Activated effector memory CD4-positive, alpha-beta T cell treated with anti-CD3 and anti-CD28 coated beads, Interleukin-2, amount 50 U/mL, for 16 hours (primary cell): Measurements from ENCODE around the gene MAP7D2.
A peak's percentile ranks its signal among the peaks of the same experiment; 100 is the strongest.
"Not testable (repeated sequence)": the region's sequence is repeated elsewhere in the genome, so short reads cannot be mapped to it uniquely, and the experiment has no call there.

ENCODE experiments used
- DNase-seq: peaks from one replicate; pipeline ENCODE4 v3.0.0-alpha.2; 2020

The MAP7D2 gene

DNA sequence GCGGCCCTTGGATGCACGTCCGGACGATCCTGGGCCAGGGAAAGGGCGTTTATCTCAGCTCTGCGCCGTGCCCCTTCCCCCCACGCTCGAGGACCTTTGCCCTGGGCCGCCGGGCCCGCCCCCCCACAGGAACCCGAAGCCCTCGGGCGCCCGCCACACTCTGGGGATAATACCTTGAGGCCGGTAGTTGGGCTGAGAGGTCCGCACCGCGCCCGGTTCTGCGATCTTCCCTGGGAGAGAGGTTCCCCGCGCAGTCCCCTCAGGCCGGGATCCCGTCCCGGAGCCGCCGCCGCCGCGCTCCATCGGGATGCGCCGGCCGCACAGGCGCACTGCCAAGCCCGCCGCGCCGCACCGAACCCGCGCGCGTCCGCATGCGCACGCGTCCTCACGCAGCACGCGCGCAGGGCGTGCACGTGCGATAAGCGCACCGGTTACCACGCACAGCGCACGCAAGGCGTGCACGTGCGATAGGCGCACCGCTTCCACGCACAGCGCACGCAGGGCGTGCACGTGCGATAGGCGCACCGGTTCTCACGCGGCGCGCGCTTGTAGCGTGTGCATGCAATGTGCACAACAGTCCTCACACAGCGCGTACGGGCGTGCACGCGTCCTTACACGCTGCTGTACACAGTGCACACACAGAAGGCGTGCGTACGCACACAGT lies at the start of gene MAP7D2:
Gene MAP7D2, minus strand, starts transcription at position 331 of the 664 bp plus-strand sequence. Its CDS starts 28 bp downstream, at position 303.
- DNase-seq: no peak

DNA sequence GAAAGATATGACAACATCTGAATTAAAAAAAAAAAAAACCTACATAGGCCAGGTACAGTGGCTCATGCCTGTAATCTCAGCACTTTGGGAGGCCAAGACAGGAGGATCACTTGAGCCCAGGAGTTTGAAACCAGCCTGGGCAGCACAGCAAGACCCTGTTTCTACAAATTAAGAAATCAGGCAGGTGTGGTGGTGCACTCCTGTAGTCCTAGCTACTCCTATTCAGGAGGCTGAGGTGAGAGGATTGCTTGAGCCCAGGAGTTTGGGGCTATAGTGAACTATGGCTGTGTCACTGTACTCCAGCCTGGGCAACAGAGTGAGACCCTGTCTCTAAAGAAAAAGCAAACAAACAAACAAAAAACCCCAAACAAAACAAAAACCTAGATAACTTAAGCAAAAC lies 45.8 kb upstream of the MAP7D2 start:
- DNase-seq: not testable (repeated sequence)

DNA sequence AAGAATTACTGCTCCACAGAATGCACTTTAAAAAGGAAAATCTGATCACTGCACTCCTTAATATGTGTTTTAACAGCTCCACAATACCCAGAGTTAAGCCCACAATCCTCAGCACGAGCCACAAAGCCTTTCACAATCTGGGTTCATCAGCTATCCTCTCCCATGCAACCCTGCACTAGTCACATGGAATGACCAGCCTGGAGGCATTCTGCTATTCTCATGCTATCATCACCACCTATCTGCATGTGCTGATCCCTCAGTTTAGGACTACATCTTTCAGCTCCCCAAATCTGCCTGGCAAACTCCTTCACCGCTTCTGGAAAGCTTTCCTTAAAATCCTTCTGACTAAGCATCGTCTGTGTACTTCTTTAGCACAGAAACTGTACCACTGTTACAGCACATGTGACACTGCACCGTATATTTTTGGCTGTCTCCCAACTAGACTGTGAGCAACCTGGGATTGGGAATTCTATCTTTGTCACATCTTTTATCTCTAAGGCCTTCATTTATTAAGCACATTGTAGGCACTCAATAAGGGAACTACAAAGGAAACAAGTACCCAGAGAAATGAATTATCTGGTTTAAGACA lies 43.2 kb upstream of the MAP7D2 start:
- DNase-seq: no peak

DNA sequence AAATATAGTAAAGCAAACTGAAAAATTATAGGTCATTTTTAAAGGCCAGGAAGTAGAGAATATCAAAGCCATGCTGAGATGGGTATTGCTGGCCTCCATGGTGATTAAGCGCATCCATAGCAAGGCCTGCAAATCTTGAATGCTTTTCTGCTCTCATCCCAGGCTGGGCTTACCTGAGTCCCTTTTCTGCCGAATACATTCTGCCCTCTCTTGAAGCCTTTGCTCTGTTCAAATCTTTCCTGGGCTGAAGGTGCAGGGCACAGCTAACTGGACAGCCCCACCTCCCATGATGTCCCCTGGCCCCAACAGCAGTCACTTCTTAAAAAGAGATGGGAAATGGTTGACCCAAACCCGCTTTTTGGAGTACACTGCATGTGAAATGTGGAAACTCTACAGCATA lies 35.0 kb upstream of the MAP7D2 start:
- no peak for DNase-seq

DNA sequence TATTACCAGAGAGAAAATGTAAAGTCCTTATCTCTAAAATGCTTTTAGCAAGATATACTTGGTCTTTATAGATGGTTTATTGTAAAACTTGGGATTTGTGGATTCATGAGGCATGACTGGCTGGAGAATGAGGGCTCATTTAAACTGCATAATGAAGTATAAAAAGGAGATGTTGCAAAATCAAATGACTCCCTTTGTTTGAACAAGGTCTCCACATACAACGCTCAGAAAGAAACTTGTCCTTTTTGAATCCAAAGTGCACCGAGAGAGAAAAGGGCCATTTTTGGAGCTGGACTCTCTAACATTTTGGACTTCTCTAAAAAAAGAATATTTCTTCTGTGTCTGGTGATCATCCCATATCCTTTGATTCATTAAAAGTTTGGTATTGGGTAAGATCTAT lies 32.6 kb upstream of the MAP7D2 start:
- no peak for DNase-seq

DNA sequence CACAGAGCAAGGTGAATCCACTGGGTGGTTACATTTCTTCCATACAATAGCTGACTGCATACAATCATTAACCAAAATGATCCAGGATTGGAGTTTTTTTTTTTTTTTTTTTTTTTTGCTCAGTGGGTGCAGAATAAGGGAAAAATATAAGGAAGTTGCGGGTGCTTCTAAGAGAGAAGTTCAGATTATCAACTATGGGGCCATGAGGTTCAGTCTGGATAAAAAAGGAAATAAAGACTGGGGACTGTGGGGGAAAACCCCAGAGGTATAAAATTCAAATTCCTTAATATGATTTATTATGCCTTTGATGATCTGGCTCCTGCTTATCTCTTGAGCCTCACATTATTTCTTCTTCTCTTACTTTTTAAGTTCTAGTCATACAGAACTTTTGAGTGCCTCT lies 30.9 kb upstream of the MAP7D2 start:
- DNase-seq: no peak

DNA sequence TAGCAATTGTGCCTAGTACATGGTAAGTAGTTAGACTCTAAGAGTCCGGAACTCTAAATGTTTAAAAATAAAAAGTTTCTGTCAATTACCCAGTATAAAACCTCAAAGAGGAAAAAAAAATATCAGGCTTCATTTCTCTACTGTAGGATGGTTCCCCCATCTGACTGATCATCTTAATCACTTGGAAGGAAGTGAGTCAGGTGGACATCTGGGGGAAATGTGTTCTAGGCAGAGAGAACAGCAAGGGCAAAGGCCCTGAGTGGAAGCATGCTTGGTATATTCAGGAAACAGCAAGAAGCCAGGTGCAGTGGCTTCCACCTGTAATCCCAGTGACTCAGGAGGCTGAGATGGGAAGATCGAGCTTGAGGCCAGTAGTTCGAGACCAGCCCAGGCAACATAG lies 27.8 kb upstream of the MAP7D2 start:
- no peak for DNase-seq

DNA sequence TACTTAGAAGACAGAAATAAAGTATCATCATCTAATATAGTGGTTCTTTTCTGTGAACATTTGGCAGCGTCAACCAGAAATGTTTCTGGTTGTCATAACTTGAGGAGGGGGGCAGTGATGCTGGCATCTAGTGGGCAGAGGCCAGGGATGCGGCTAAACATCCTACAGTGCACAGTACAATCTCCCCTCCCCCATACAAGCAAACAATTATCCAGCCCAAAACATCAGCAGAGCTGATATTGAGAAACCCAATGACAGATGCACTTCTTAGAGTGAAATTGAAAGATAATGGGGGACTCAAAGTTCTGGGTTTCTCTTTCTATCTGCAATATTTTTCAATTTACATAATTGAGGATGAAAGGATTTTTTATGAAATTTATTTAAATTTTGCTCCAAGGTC lies 26.9 kb upstream of the MAP7D2 start:
- DNase-seq: no peak

DNA sequence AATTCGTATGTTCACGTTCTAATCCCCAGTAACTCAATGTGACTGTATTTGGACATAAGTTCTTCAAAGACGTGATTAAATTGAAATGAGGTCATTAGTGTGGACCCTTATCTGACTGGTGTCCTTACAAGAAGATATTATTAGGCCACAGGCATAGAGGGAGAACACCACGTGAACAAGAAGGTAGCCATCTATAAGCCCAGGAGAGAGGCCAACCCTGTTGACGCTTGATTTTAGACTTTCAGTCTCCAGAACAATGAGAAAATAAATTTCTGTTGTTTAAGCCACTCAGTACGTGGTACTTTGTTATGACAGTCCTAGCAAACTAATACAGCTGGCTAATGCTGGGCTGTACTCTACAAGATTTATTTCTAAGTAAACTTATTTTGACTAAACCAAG lies 26.4 kb upstream of the MAP7D2 start:
- DNase-seq: no peak

DNA sequence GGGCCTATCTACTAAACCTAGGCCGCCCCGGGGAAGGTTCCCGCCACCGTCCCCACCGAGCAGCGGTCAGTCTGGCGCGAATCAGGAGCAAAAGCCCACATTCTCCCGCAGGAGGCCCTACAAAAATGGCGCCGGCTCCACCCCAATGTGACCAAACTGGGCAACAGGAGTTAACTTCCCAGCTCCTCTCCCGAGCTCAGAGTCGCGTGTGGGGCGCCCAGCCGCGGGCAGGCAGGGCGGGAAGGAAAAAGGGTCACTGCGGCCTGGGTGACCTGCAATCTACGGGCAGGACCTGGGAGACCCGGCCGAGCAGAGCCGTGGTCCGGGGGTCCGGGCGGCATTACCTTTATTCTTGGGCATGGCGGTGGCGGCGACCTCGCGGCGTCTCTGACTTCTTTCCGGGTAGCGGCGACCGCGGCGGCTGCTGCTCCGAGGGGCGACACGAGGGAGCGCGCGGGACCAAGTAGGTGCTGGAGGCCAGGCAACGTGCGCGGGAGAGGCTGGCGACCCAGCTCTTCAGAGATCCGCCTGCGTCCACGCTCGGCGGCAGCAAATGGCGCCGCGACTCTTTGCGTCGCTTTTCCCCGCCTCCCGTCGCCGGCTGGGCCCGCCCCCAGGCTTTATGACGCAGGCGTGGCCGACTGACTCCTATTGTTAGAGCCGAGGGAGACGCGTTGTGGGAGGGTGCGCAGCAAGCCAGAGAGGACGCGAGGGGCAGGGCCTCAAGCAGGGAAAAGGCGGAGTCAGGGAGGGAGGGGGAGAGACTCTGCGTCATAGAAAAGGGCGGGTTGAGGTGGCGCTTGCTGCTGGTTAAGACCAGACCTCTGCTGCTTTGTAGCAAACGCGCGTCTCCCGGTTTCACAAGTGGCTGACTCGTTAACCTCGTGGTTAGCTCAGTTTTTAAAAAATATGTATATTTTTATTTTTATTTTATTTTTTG lies 24.8 kb upstream of the MAP7D2 start, which contains the start of gene EIF1AX:
Gene EIF1AX, minus strand, starts transcription at position 558 of the 940 bp plus-strand sequence. Its CDS starts 198 bp downstream, at position 360.
- peak; percentile 97 for DNase-seq

DNA sequence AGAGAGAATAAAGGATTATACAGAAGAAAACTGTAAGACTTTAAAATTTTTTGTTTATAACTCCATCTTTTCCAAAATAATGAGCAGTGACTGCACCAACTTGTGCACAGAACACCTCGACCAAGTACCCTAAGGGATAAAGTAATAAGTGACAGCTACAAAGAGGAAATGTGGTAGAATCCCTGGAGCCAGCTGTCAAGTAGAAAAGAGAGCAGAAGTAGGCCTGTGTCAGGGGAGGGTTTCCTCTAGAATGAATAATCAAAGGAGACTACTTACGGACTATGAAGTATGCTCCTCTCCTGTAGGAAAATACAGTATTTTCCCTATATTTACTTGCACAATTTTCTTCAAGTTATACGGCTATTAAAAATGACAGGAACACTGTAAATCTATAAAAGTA lies 23.7 kb upstream of the MAP7D2 start:
- DNase-seq: no peak

DNA sequence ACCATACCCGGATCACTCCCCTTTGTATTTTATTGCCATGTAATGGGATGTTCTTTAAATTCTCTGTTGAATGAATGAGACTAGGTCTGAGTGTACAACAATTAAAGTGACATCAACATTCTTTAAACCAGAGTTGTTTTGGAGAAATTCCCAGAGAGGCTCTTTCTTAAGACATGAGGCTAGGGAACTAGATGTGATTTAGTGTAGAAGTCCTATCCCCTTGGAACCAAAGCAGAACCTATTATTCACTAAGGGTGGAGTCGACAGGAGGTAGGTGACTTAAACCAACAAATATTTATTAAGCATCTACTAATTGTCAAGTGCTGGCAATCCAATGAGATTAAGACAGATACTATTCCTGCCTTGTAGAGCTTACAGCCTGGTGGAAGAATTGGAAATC lies 23.3 kb upstream of the MAP7D2 start:
- no peak for DNase-seq

DNA sequence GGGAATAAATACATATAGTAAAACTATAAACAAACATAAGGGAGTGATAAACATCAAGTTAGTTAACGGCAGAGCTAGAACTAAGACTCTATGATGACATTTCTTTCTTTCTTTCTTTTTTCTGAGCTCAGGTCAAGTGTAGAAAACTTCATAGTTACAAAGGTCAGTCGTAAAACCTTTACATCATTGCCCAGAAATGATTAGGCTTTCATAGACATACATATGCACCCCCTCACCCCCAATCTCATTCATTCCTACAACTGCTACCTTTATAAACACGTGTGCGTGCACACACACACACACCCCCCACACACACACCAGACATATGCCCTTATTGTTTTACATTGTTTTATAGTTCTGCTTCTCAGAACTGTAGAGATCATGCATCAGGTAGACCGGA lies 19.2 kb upstream of the MAP7D2 start:
- DNase-seq: no peak

DNA sequence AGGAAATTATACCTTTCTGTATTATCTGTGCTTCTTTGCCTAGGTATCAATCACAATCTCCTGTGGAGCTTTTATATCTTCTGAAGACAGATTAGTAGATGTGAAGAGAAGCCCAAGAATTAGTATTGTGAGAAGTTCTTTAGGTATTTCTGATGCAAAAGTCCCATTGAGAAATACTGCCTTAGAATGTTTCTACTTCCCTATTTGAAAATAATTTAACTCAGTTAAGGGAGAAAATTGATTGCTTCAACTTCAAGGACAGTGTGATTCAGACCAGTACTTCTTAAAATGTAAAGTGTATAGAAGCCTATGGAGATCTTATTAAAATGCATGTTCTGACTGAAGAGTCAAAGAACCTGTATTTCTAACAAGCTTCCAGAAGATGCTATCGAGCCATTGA lies 16.0 kb upstream of the MAP7D2 start:
- DNase-seq: no peak

DNA sequence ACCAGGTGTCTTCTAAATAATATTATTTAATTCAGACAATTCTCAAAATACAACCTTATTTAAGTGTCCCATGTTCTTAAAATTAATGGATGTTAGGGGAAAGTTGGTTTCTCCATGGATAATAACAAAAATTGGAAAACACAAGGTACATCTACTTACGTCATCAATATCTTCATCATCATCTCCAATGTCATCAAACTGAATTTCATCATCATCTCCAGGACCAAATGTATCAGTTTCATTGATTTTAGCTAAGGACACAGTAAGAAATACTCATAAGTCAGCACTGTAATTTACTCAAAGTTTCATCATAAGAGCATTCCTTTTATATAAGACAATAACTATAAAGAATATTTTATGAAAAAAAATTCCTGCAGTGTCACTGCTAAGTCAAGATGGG lies 13.7 kb upstream of the MAP7D2 start:
- DNase-seq: no peak

DNA sequence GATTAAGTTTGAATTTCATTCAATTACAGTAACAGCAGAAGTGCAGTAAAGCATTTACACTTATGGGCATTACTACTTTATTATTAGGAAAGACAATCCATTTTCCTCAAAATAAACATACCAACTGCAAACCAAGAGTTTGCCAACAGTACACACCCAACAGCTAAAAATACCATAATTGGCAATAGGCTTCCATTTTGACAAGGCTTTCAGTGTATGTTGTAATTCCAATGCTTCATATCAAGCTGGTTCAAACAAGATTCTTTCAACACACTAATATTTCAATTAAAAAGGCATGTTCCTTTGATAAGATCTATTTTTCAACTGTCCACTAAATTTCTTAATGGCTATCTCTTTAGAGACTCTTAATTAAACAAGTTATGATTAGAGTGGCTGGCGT lies 12.8 kb upstream of the MAP7D2 start:
- no peak for DNase-seq

DNA sequence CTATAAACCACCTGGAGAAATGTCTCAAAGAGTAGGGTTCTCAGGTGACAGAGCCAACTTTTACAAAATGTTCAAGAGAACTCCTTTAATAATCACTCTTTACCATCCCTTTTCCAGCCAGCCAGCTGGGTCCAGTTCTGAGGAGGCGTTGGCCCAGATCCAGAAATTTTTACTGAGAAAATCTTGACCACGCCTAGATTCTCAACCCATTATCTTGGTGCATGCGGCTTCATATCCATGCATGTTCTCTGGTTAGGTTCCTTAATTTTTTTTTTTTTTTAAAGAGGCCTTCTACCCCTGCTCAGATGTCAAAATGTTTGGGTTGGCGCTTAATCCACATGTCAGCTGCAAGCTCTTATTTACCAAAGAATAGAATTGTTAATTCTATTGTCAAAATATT lies 12.0 kb upstream of the MAP7D2 start:
- no peak for DNase-seq

DNA sequence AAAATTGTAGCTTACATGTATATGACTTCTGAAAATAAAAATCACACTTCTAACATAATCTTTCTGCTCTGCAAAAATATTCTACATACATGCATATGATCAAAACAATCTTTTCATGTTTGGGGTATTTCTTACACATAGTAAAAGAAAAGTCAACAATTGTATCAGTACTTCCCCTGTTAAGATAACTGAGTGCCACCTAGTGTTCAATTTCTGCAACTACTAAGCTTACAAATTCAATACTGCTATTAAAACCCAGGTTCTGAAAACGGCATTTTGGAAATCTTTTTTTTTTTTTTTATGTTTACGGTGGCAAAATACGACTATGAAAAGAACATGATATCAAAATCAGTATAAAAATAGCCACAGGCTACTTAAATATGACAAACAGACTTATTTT lies 10.7 kb upstream of the MAP7D2 start:
- not testable (repeated sequence) for DNase-seq

DNA sequence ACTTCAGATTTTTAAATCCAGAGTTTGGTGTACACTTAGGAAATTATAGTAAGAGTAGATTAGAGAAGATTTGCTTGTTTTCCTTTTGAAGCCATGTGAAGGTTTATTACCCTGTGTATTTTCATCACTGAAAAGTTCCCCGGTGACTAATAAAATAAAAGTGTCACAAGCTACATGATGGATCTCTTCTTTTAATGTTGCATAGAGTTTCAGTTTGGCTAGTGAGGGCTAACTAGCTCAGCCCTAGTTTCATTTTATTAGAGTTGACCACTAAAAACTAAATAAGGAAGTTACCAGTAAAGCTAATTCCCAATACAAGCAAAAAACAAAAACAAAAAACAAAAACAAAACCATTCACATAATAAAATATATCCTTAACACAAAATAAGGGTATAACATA lies 10.1 kb upstream of the MAP7D2 start:
- not testable (repeated sequence) for DNase-seq

DNA sequence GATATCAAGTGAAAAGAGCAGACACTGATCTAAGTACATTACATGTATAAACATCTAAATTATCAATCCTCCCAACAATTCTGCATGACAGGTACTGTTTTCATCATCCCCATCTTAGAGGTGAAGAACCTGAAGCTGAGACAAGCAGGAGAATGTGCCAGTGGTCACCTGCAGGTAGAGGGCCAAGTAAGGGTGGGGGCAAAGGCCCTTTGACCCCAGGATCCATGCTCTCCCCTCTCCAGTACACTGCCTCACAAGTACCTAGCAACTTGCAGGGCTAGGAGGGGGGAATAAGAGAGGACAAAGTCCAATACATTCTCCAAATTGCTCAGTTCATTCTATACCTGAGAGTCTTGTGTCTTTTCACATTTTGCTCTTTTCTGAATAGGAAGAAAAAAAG lies 8.3 kb upstream of the MAP7D2 start:
- no peak for DNase-seq

DNA sequence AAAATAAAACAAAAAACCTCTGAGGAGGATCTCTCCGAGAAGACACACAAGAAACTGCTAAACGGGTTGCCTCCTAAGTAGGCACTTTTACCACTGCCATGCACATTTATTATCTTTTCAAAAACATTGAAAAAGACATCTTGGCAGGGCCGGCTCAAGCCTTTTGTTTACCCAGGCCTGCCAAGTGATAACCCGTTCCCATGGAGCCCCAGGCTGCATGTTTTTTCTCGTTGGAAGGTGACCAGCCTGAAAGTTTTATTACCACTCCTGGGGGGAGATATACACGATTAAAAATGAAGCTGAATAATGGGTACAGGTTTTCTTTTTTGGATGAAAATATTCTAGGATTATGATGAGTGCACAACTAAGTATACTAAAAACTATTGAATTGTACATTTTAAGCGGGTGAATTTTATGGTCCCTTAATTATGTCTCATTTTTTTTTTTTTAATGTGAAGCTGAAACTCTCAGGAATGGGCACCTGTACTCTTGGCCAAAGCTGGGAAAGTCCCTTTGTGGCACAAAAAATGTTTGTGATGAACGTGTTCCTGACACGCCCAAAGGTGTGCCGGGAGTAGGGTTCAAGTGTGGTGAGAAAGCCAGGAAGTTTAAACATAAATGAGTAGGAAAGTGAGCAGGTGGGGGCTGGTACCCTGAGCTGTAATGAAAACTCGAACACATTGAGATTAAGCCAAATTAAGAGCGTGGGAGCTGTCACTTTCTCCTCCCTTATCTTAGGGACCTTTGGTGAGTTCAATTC lies 1.5 kb upstream of the MAP7D2 start:
- no peak for DNase-seq

DNA sequence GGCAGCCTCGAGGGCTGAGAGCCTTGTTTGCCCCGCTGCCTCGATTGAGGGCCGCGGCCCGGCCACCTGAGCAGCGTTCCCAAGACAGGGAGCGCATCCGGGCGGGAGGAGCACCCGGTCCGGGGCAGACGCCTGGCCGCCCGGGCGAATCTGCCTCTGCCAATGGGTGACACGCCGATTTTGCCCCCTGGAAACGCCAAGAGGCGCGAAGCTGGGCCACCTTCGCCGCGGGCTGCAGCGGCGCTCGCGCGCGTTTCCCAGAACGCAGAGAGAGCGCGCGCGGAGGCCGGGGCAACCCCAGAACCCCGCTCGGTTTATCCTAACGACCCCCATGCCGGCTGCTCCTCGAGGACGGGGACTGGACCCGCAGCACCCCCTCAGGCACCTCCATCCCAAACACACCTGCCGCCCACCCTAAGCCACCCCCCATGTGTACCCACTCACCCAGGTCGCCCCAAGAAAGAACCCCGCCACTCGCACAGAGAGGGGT lies 575 bp downstream of the MAP7D2 start:
- DNase-seq: no peak
